Fibroblast of lung (primary cell): ENCODE results near the gene CCT5. TPM values are rescaled to one million over a fixed set of nuclear protein-coding genes. Genes with fewer than 3 reads are reported as not detected.
A peak's percentile ranks its signal among the peaks of the same experiment; 100 is the strongest.

Experiments used
- DNase-seq, 2 donors: peaks; one replicate each; pipeline versions ENCODE4 v3.0.0 to v3.0.0-alpha.2; 2010; ENCODE audit warnings: low read depth in 2 of 2
- H2AFZ ChIP-seq: 2 replicates; pipeline ENCODE4 v1.5.1; 2012; ENCODE audit warnings: low read length, control low read depth, inconsistent platforms
- H3K27ac ChIP-seq: 2 replicates; pipeline ENCODE4 v1.5.1; 2011; ENCODE audit warnings: low read length, control low read depth; ENCODE audit not compliant: insufficient read depth
- H3K27me3 ChIP-seq: 2 replicates; pipeline ENCODE4 v1.5.1; 2011; ENCODE audit warnings: mild to moderate bottlenecking, low read length; ENCODE audit not compliant: control insufficient read depth, insufficient read depth
- H3K36me3 ChIP-seq: 2 replicates; pipeline ENCODE4 v1.5.1; 2011; ENCODE audit warnings: low read length; ENCODE audit not compliant: control insufficient read depth, insufficient read depth
- H3K4me1 ChIP-seq: 2 replicates; pipeline ENCODE4 v1.5.1; 2011; ENCODE audit warnings: low read length; ENCODE audit not compliant: control insufficient read depth, insufficient read depth; ENCODE audit errors: extremely low read depth
- H3K4me2 ChIP-seq: 2 replicates; pipeline ENCODE4 v1.5.1; 2011; ENCODE audit warnings: low read length, control low read depth; ENCODE audit not compliant: insufficient read depth; ENCODE audit errors: extremely low read depth
- H3K4me3 ChIP-seq, 4 experiments: fragments of 200-600 bp in 1 of 4; sonication (generic) in 1 of 4; replicated peaks in 1 of 4; 2 replicates each; pipeline ENCODE4 v1.5.1; 2011 to 2016; ENCODE audit warnings: low read length in 4 of 4, low read depth in 3 of 4, mild to moderate bottlenecking in 3 of 4, control low read depth in 2 of 4, inconsistent platforms in 1 of 4, mixed read lengths in 1 of 4; ENCODE audit not compliant: insufficient read depth in 1 of 4; ENCODE audit errors: control extremely low read depth in 1 of 4
- H3K79me2 ChIP-seq: 2 replicates; pipeline ENCODE4 v1.5.1; 2012; ENCODE audit warnings: mild to moderate bottlenecking, low read length, inconsistent platforms; ENCODE audit not compliant: control insufficient read depth, insufficient read depth
- H3K9ac ChIP-seq: 2 replicates; pipeline ENCODE4 v1.5.1; 2011; ENCODE audit warnings: mild to moderate bottlenecking, low read length, control low read depth; ENCODE audit not compliant: insufficient read depth
- H3K9me3 ChIP-seq: 2 replicates; pipeline ENCODE4 v1.5.1; 2012; ENCODE audit warnings: low read depth, low read length; ENCODE audit not compliant: control insufficient read depth, insufficient read depth
- H4K20me1 ChIP-seq: 2 replicates; pipeline ENCODE4 v1.5.1; 2011; ENCODE audit warnings: low read length; ENCODE audit not compliant: control insufficient read depth, insufficient read depth; ENCODE audit errors: extremely low read depth
- EZH2 ChIP-seq: IDR thresholded peaks from 2 replicates; pipeline ENCODE4 v1.5.1; 2012; ENCODE audit warnings: low read length, control low read depth, mild to moderate bottlenecking; ENCODE audit errors: missing control alignments
- polyA plus RNA-seq, 2 donors: library from polyadenylated mRNA; depleted of rRNA in 1 of 2; stranded (reverse) in 1 of 2; unstranded in 1 of 2; fragments of >200 nt; gene quantifications; 2 replicates each; pipeline ENCODE4 v1.2.1, GENCODE V29; 2011 to 2012; ENCODE audit warnings: missing spikeins in 1 of 2
- total RNA-seq: library from RNA; depleted of rRNA; stranded (reverse); fragments of >200 nt; gene quantifications from 2 replicates; pipeline ENCODE4 v1.2.1, GENCODE V29; 2014
- TF ChIP-seq, protein P1 (sequence below), 2 donors: IDR thresholded peaks in 1 of 2; conservative IDR thresholded peaks in 1 of 2; 1 replicate in 1 of 2; 2 replicates in 1 of 2; pipeline ENCODE4 v1.5.1; 2011 to 2012; ENCODE audit warnings: low read length in 2 of 2, control low read depth in 1 of 2, inconsistent platforms in 1 of 2, low read depth in 1 of 2, mild to moderate bottlenecking in 1 of 2

CCT5 gene
- total and polyA plus RNA-seq, 2 donors (not counting 1 experiment from before 2014, with no cell fraction given): 341 to 406 TPM

DNA sequence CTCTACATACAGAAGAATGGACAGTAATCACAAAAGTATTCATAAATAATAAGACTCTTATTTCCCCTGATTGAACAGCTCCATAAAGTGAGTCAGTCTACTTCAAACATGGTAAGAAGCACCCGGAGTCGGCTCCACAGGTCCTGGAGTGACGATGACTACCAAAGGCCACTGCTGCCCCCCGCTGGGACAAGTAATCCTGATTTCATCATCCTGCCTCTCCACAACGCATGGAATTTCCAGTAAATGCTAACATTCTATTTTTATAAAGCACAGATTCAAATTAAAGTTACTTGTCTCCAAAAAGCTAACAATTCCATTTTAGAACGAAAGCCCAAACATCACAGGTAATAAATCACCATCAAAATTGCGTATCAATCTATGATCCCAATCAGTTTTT is 16.6 kb upstream of the CCT5 start:
- Histone ChIP-seq H3K36me3 (no peaks in the 10 kb centered on the region), H3K4me1 (peaks cover 15% of the 10 kb centered on the region), H3K4me2 (peak overlapping the region; percentile 37), H3K9me3 (no peaks in the 10 kb centered on the region), H3K27me3 (no peaks in the 10 kb centered on the region), H3K9ac (no peak overlapping the region), H2AFZ (peak overlapping the region; percentile 24), H3K4me3 (no peak overlapping the region), H4K20me1 (no peaks in the 10 kb centered on the region), H3K27ac (peak overlapping the region; percentile 75), H3K79me2 (no peaks in the 10 kb centered on the region)
- peak; percentile 91 to 92 for DNase-seq
- TF ChIP-seq, protein P1, sequence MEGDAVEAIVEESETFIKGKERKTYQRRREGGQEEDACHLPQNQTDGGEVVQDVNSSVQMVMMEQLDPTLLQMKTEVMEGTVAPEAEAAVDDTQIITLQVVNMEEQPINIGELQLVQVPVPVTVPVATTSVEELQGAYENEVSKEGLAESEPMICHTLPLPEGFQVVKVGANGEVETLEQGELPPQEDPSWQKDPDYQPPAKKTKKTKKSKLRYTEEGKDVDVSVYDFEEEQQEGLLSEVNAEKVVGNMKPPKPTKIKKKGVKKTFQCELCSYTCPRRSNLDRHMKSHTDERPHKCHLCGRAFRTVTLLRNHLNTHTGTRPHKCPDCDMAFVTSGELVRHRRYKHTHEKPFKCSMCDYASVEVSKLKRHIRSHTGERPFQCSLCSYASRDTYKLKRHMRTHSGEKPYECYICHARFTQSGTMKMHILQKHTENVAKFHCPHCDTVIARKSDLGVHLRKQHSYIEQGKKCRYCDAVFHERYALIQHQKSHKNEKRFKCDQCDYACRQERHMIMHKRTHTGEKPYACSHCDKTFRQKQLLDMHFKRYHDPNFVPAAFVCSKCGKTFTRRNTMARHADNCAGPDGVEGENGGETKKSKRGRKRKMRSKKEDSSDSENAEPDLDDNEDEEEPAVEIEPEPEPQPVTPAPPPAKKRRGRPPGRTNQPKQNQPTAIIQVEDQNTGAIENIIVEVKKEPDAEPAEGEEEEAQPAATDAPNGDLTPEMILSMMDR (conservative IDR thresholded peaks at IDR 0.05 in 1 of 2, IDR thresholded peaks at IDR 0.05 in 1 of 2; ENCODE audit: low read depth in 1 of 2, low read length in 2 of 2): peak; percentile 36 to 40
- no peak for TF ChIP-seq EZH2

DNA sequence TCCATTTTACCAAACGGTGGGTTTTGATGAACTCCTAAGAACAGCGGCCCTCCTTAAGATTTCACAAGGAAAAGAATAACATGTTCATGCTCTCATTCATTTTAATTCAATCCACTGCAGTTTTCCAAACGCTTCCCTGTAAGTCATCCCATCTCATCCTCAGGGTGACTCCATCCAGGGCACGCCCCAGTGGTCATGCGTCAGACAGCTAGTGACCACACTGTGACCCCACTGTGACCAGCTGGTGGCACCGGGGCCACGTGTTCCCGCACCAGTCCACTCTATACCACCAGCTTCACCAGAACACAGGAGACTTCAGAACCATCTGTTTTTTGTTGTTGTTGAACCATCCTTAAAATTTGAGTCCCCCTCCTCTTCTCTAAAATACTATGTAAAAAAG is 14.7 kb upstream of the CCT5 start:
- Histone ChIP-seq H3K4me3 (no peak overlapping the region), H3K9me3 (no peaks in the 10 kb centered on the region), H3K27me3 (no peaks in the 10 kb centered on the region), H3K9ac (no peak overlapping the region), H3K36me3 (no peaks in the 10 kb centered on the region), H4K20me1 (no peaks in the 10 kb centered on the region), H3K4me1 (peaks cover 15% of the 10 kb centered on the region), H3K4me2 (no peak overlapping the region), H3K79me2 (no peaks in the 10 kb centered on the region), H3K27ac (no peak overlapping the region), H2AFZ (no peak overlapping the region)
- no peak for TF ChIP-seq EZH2
- TF ChIP-seq, protein P1 (conservative IDR thresholded peaks at IDR 0.05 in 1 of 2, IDR thresholded peaks at IDR 0.05 in 1 of 2; ENCODE audit: low read depth in 1 of 2, low read length in 2 of 2): no peak
- peak; percentile 39 to 43 for DNase-seq

GRCh38 chr5:10243660-10244240 is 6.3 kb upstream of the CCT5 start:
- H3K27ac ChIP-seq: no peak overlapping the region
- H3K4me3 ChIP-seq: no peak overlapping the region
- H3K36me3 ChIP-seq: no peaks in the 10 kb centered on the region
- TF ChIP-seq, protein P1 (conservative IDR thresholded peaks at IDR 0.05 in 1 of 2, IDR thresholded peaks at IDR 0.05 in 1 of 2; ENCODE audit: low read depth in 1 of 2, low read length in 2 of 2): no peak
- no peak for TF ChIP-seq EZH2
- no peak overlapping the region for H2AFZ ChIP-seq
- H3K4me2 ChIP-seq: no peak overlapping the region
- no peaks in the 10 kb centered on the region for H4K20me1 ChIP-seq
- DNase-seq: peak in 1 of 2 donors; percentile 41
- no peaks in the 10 kb centered on the region for H3K27me3 ChIP-seq
- H3K9ac ChIP-seq: no peak overlapping the region
- peaks cover 15% of the 10 kb centered on the region for H3K79me2 ChIP-seq
- peaks cover 2% of the 10 kb centered on the region for H3K4me1 ChIP-seq
- H3K9me3 ChIP-seq: no peaks in the 10 kb centered on the region
